Esophagus muscularis mucosa (tissue), 4 donors: ENCODE data around the gene SIPA1L3. TPM values are rescaled to one million over a fixed set of nuclear protein-coding genes. Genes with fewer than 3 reads are reported as not detected.

Experiments used
- DNase-seq: peaks from one replicate; pipeline ENCODE4 v3.0.0-alpha.2; 2017; ENCODE audit errors: extremely low spot score
- H3K27ac ChIP-seq, 4 donors: fragments of 200-600 bp; sonication (generic); replicated peaks in 1 of 4; 1 replicate in 3 of 4; 2 replicates in 1 of 4; pipeline ENCODE4 v1.5.1; 2016 to 2019; ENCODE audit warnings: mild to moderate bottlenecking in 1 of 4
- H3K27me3 ChIP-seq, 4 donors: fragments of 200-600 bp; sonication (generic); one replicate each; pipeline versions ENCODE4 v1.5.1 to v1.6.0; 2016 to 2019
- H3K36me3 ChIP-seq, 4 donors: fragments of 200-600 bp; sonication (generic); one replicate each; pipeline ENCODE4 v1.5.1; 2016 to 2019
- H3K4me1 ChIP-seq, 4 donors: fragments of 200-600 bp; sonication (generic); one replicate each; pipeline ENCODE4 v1.5.1; 2016 to 2019
- H3K4me3 ChIP-seq, 4 donors: fragments of 200-600 bp; sonication (generic); 1 replicate in 2 of 4; 2 replicates in 2 of 4; pipeline ENCODE4 v1.5.1; 2016 to 2019; ENCODE audit warnings: mild to moderate bottlenecking in 4 of 4, moderate library complexity in 1 of 4
- H3K9me3 ChIP-seq, 4 donors: fragments of 200-600 bp; sonication (generic); 1 replicate in 3 of 4; 2 replicates in 1 of 4; pipeline ENCODE4 v1.5.1; 2016 to 2019
- EP300 ChIP-seq: sonication (generic); formaldehyde crosslinking; IDR thresholded peaks from one replicate; pipeline ENCODE4 v1.6.1; 2017; ENCODE audit warnings: antibody characterized with exemption
- POLR2A ChIP-seq: fragments of 450-650 bp; IDR thresholded peaks from one replicate; pipeline ENCODE4 v1.6.1; 2017; ENCODE audit warnings: antibody characterized with exemption, moderate library complexity, mild to moderate bottlenecking, low read depth
- POLR2AphosphoS5 ChIP-seq, 2 donors: sonication (generic); formaldehyde crosslinking; IDR thresholded peaks; one replicate each; pipeline ENCODE4 v1.6.1; 2017; ENCODE audit warnings: antibody characterized with exemption in 2 of 2
- WGBS: methylation state at CpG from one replicate; pipeline ENCODE4 v1.1.5; 2018; 5-methylcytosine and 5-hydroxymethylcytosine counted together
- intact Hi-C: fragments of 100-400 bp; cut with DNase I; formaldehyde crosslinking; loops from one replicate; pipeline ENCODE4 v1.15.1; 2023
- total RNA-seq, 4 donors: library from RNA; depleted of rRNA; stranded (reverse); fragments of >200 nt; gene quantifications; one replicate each; pipeline versions ENCODE4 v1.1.0 to v1.2.1, GENCODE V29; 2016
- TF ChIP-seq, protein P1 (sequence below), 3 experiments: fragments of 200-600 bp in 2 of 3; fragments of 450-650 bp in 1 of 3; sonication (generic) in 2 of 3; IDR thresholded peaks; one replicate each; pipeline ENCODE4 v1.5.1; 2017 to 2019; ENCODE audit warnings: antibody characterized with exemption in 3 of 3, mild to moderate bottlenecking in 2 of 3, moderate library complexity in 1 of 3

The SIPA1L3 gene
- total RNA-seq, 4 donors from 2014 or later: 10.4 to 17.9 (median 13.2) TPM

DNA sequence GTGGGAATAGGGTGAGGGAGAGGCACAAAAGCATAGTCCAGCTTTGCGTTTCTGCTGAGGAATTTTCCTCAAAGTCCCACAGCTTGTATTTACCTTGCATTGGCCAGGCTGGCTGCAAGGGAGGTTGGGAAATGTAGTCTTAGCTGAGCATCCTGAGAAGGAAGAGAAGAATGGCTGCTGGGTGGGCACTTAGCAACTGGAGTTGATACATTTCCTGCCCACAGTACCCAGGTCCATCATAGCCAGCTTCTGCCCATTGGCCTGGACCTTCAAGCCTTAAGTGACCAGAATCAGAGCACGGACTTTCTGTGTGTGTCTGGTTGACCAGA, 112.4 kb downstream of the SIPA1L3 start:
- H3K4me1 ChIP-seq: peaks cover 10 to 16% (median 13%) of the 10 kb centered on the region in 4 donors
- no peak for DNase-seq
- H3K27me3 ChIP-seq: no peaks in the 10 kb centered on the region
- H3K4me3 ChIP-seq: no peak overlapping the region
- intact Hi-C loops: no loop called here
- 93% methylated on average over 2 of the region's 2 CpGs for WGBS
- H3K36me3 ChIP-seq: no peaks in the 10 kb centered on the region
- H3K27ac ChIP-seq: no peak overlapping the region
- no peaks in the 10 kb centered on the region for H3K9me3 ChIP-seq
- TF ChIP-seq POLR2A: no peak
- TF ChIP-seq, protein P1, sequence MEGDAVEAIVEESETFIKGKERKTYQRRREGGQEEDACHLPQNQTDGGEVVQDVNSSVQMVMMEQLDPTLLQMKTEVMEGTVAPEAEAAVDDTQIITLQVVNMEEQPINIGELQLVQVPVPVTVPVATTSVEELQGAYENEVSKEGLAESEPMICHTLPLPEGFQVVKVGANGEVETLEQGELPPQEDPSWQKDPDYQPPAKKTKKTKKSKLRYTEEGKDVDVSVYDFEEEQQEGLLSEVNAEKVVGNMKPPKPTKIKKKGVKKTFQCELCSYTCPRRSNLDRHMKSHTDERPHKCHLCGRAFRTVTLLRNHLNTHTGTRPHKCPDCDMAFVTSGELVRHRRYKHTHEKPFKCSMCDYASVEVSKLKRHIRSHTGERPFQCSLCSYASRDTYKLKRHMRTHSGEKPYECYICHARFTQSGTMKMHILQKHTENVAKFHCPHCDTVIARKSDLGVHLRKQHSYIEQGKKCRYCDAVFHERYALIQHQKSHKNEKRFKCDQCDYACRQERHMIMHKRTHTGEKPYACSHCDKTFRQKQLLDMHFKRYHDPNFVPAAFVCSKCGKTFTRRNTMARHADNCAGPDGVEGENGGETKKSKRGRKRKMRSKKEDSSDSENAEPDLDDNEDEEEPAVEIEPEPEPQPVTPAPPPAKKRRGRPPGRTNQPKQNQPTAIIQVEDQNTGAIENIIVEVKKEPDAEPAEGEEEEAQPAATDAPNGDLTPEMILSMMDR (IDR thresholded peaks at IDR 0.05): no peak
- TF ChIP-seq POLR2AphosphoS5 (IDR thresholded peaks at IDR 0.05): no peak
- no peak for TF ChIP-seq EP300

DNA sequence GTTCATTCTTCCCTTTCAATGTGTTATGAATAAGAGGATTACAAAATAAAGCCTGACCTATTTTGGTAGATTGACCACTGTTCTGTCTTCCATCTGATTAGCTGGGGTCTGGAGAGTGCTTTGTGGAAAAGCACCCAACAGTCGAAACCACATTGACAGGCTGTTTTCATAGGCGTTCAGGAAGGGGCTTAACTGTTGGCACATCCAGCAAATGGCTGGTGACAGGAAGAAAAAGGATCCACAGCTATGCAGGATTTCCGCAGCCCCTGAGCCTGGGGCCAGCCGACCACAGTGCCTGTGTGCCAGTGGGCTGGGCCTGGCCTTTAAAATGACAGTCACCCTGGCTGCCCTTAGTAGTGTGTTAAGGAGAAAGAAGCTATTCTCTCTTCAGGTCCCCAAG, 113.3 kb downstream of the SIPA1L3 start:
- H3K4me3 ChIP-seq: no peak overlapping the region

DNA sequence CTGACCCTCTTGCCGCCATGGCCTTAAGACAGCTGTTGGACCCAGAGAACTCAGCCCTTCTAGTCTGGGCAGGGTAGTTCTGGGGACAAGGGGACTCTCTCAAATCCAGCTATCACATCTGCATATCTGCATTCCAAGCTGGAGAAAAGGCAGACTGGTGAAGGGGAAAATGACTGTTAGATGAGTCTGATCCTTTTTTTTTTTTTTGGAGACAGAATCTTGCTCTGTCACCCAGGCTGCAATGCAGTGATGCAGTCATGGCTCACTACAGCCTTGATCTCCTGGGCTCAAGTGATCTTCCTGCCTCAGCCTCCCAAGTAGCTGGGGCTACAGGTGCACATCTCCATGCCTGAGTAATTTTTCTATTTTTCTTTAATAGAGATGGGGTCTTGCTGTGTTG, 114.3 kb downstream of the SIPA1L3 start:
- intact Hi-C loops: no loop called here
- TF ChIP-seq, protein P1 (IDR thresholded peaks at IDR 0.05): no peak
- no peak for TF ChIP-seq EP300
- no peak for TF ChIP-seq POLR2AphosphoS5 (IDR thresholded peaks at IDR 0.05)
- Histone ChIP-seq H3K27ac (no peak overlapping the region), H3K9me3 (no peaks in the 10 kb centered on the region), H3K4me3 (no peak overlapping the region), H3K27me3 (no peaks in the 10 kb centered on the region), H3K36me3 (no peaks in the 10 kb centered on the region), H3K4me1 (peaks cover 10 to 24% (median 13%) of the 10 kb centered on the region in 4 donors)
- no peak for DNase-seq
- 100% methylated on average over 1 of the region's 1 CpG for WGBS

More for the DNA sequence above, 113.3 kb downstream of the SIPA1L3 start:
- H3K9me3 ChIP-seq: no peaks in the 10 kb centered on the region
- peaks cover 10 to 17% (median 13%) of the 10 kb centered on the region in 4 donors for H3K4me1 ChIP-seq
- H3K27me3 ChIP-seq: no peaks in the 10 kb centered on the region
- 66% methylated on average over 4 of the region's 4 CpGs for WGBS
- DNase-seq: no peak
- no peak for TF ChIP-seq POLR2AphosphoS5 (IDR thresholded peaks at IDR 0.05)
- TF ChIP-seq, protein P1 (IDR thresholded peaks at IDR 0.05): no peak
- no peak for TF ChIP-seq POLR2A
- no peak for TF ChIP-seq EP300
- H3K27ac ChIP-seq: no peak overlapping the region
- H3K36me3 ChIP-seq: no peaks in the 10 kb centered on the region
- intact Hi-C loops: no loop called here

DNA sequence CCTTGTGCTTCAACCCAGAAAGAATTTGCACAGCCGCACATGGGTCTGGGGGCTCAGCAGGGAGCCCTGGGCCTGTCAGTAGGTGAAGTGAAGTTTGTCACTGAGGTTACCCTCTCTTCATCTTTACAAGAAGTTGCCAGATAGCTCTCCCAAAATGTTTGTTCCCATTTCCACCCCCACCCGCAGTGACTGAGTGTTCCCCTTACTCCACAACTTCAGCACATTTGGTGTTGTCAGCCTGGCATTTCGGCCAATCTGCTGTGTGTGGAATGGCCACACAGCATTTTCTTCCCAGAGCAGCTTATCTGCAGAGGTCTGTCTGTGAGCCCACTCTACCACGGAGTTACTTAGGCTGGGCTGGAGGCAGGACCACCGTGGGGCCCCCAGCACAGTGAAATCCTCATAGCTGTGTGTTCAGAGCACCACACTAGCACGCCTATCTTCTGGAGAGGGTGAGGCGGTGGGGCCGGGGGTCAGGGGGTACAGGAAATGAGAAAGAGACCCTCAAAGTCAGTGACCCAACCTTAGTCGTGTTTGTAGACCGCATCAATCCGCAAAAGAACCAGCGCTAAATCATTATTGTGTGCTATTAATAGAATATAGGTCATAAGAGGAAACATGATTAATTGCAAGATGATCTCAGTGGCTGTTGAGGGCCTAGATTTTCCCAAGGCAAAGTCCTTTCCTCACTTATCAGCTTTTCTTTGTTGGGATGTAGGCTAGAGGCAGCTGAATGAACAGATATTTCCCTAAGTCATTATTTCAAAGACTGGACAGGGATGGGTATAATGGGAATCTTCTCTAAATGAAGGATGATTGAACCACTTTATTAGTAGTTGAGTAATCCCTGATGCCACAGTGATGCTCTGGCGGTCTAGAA, 116.0 kb downstream of the SIPA1L3 start:
- no peak for TF ChIP-seq POLR2A
- TF ChIP-seq, protein P1 (IDR thresholded peaks at IDR 0.05): no peak
- TF ChIP-seq POLR2AphosphoS5 (IDR thresholded peaks at IDR 0.05): no peak
- TF ChIP-seq EP300: no peak
- no peak overlapping the region for H3K4me3 ChIP-seq
- WGBS: 63% methylated on average over 13 of the region's 13 CpGs
- no peak overlapping the region for H3K27ac ChIP-seq
- H3K4me1 ChIP-seq: peaks cover 10 to 24% (median 13%) of the 10 kb centered on the region in 4 donors
- DNase-seq: no peak
- H3K27me3 ChIP-seq: no peaks in the 10 kb centered on the region
- no peaks in the 10 kb centered on the region for H3K36me3 ChIP-seq
- no peaks in the 10 kb centered on the region for H3K9me3 ChIP-seq
- intact Hi-C loops: no loop called here
